ENCODE results near the gene SPNS3. TPM values are rescaled to one million over a fixed set of nuclear protein-coding genes. Genes with fewer than 3 reads are reported as not detected.

The SPNS3 gene
- total RNA-seq, 1 experiment from 2014 or later: 2.1 TPM

DNA sequence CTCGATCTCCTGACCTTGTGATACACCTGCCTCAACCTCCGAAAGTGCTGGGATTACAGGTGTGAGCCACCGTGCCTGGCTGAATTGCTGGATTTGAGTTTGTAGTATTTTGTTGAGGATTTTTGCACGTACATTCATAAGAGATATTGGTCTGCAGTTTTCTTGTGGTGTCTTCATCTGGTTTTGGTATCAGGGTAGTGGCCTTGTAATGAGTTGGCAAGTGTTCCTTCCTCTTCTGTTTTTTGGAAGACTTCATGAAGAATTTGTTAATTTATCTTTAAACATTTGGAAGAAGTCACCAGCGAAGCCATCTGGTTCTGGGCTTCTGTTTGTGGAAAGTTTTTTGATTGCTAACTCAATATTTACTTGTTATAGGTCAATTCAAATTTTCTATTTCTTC lies 26.9 kb downstream of the SPNS3 start:
- no peak overlapping the region for H3K4me3 Mint-ChIP-seq (ENCODE audit: low read depth, unreplicated experiment)
- no TSS peak for BruUV-seq (replicated peaks)
- TF ChIP-seq, protein P1, sequence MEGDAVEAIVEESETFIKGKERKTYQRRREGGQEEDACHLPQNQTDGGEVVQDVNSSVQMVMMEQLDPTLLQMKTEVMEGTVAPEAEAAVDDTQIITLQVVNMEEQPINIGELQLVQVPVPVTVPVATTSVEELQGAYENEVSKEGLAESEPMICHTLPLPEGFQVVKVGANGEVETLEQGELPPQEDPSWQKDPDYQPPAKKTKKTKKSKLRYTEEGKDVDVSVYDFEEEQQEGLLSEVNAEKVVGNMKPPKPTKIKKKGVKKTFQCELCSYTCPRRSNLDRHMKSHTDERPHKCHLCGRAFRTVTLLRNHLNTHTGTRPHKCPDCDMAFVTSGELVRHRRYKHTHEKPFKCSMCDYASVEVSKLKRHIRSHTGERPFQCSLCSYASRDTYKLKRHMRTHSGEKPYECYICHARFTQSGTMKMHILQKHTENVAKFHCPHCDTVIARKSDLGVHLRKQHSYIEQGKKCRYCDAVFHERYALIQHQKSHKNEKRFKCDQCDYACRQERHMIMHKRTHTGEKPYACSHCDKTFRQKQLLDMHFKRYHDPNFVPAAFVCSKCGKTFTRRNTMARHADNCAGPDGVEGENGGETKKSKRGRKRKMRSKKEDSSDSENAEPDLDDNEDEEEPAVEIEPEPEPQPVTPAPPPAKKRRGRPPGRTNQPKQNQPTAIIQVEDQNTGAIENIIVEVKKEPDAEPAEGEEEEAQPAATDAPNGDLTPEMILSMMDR (IDR thresholded peaks at IDR 0.05; ENCODE audit: unreplicated experiment): no peak
- H3K36me3 Mint-ChIP-seq (ENCODE audit: insufficient read depth, unreplicated experiment): peaks cover 7% of the 10 kb centered on the region
- peaks cover 16% of the 10 kb centered on the region for H3K27me3 Mint-ChIP-seq (ENCODE audit: unreplicated experiment)
- no peak for DNase-seq
- no peaks in the 10 kb centered on the region for H3K4me1 Mint-ChIP-seq (ENCODE audit: low read depth, unreplicated experiment)
- no peak overlapping the region for H3K27ac Mint-ChIP-seq (ENCODE audit: unreplicated experiment)
- intact Hi-C loops (cut with micrococcal nuclease; ENCODE audit: unreplicated experiment): no loop called here
- H3K9me3 Mint-ChIP-seq (ENCODE audit: low read depth, unreplicated experiment): peaks cover 8% of the 10 kb centered on the region
- CTCF ChIA-PET: no interaction called here

DNA sequence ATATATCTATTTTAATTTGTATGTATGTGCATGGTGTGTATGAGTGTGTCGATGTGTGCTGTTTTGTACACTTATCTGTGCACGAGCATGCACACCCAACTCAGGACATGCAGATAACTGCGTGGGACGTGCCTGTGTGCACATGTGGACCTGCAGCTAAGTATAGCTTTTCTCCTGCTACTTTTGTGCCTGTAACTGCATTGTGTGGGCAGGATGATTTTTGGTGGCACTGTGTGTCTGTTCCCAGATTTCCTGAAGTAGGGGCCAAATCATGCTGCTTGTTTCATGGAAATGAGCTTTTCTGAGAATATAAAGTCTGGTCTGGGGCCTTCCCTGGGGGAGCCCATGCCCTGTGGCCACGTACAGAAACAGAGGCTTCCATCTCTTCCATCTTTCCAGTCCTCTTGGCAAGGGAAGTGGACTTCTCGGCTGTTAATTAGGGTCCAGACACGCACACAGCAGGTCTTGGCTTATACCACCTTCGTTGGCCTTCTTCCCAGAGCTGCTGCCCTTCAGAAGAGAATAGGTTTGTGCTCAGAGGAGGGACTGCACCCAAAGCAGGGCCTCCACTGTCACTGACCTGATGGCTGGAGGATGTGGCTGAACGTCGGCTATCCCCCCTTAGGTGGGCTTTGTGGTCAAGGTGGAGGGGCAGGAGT lies 30.2 kb downstream of the SPNS3 start:
- H3K4me1 Mint-ChIP-seq (ENCODE audit: low read depth, unreplicated experiment): no peaks in the 10 kb centered on the region
- TF ChIP-seq, protein P1 (IDR thresholded peaks at IDR 0.05; ENCODE audit: unreplicated experiment): no peak
- BruUV-seq (replicated peaks): no TSS peak
- H3K36me3 Mint-ChIP-seq (ENCODE audit: insufficient read depth, unreplicated experiment): peaks cover 7% of the 10 kb centered on the region
- H3K4me3 Mint-ChIP-seq (ENCODE audit: low read depth, unreplicated experiment): no peak overlapping the region
- DNase-seq: no peak
- H3K27ac Mint-ChIP-seq (ENCODE audit: unreplicated experiment): no peak overlapping the region
- CTCF ChIA-PET: no interaction called here
- peaks cover 8% of the 10 kb centered on the region for H3K9me3 Mint-ChIP-seq (ENCODE audit: low read depth, unreplicated experiment)
- intact Hi-C loops (cut with micrococcal nuclease; ENCODE audit: unreplicated experiment): no loop called here
- H3K27me3 Mint-ChIP-seq (ENCODE audit: unreplicated experiment): peaks cover 2% of the 10 kb centered on the region

DNA sequence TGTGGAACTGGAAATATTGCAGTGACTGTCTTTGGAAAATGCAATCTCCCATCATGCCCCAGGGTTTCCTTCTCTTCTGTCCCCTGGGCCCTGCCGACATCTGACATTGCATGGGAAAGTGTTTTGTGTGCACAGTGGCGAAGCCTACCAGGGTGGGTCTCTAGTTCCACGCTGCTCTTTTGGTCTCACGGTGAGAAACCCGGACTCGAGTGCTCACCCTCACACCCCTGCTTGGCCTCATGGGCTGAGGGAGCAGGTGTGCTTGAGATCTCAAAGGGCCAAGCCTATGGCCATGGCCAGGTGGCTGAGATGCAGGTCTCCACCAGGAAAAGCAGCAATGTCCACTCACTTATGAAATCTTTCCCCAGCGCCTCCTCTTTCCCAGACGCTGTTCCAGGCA lies 32.0 kb downstream of the SPNS3 start:
- H3K4me3 Mint-ChIP-seq (ENCODE audit: low read depth, unreplicated experiment): no peak overlapping the region
- no peaks in the 10 kb centered on the region for H3K36me3 Mint-ChIP-seq (ENCODE audit: insufficient read depth, unreplicated experiment)
- intact Hi-C loops (cut with micrococcal nuclease; ENCODE audit: unreplicated experiment): no loop called here
- no peak for DNase-seq
- H3K9me3 Mint-ChIP-seq (ENCODE audit: low read depth, unreplicated experiment): peaks cover 4% of the 10 kb centered on the region
- BruUV-seq (replicated peaks): no TSS peak
- CTCF ChIA-PET: no interaction called here
- H3K4me1 Mint-ChIP-seq (ENCODE audit: low read depth, unreplicated experiment): no peaks in the 10 kb centered on the region
- TF ChIP-seq, protein P1 (IDR thresholded peaks at IDR 0.05; ENCODE audit: unreplicated experiment): no peak
- no peaks in the 10 kb centered on the region for H3K27me3 Mint-ChIP-seq (ENCODE audit: unreplicated experiment)
- no peak overlapping the region for H3K27ac Mint-ChIP-seq (ENCODE audit: unreplicated experiment)

DNA sequence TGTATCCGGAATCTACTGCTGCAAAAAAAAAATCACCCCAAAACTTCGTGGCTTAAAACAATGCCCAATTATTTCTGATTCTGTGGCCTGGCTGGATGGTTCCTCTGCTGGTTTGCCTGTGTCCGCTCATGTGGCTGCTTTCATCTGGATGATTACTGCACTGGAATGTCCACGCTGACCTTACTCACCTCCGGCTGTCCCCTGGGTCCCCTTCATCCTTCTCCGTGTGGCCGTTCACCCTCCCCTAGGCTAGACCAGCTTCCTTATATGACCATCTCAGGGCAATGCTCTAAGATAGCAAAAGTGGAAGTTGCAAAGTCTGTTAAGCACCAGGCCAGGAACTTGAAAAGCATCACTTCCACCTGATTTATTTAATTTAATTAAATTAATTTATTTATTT lies 33.5 kb downstream of the SPNS3 start:
- BruUV-seq (replicated peaks): no TSS peak
- Mint-ChIP-seq H3K27ac (ENCODE audit: unreplicated experiment) (no peak overlapping the region), H3K36me3 (ENCODE audit: insufficient read depth, unreplicated experiment) (no peaks in the 10 kb centered on the region), H3K9me3 (ENCODE audit: low read depth, unreplicated experiment) (no peaks in the 10 kb centered on the region), H3K4me3 (ENCODE audit: low read depth, unreplicated experiment) (no peak overlapping the region), H3K27me3 (ENCODE audit: unreplicated experiment) (no peaks in the 10 kb centered on the region), H3K4me1 (ENCODE audit: low read depth, unreplicated experiment) (no peaks in the 10 kb centered on the region)
- intact Hi-C loops (cut with micrococcal nuclease; ENCODE audit: unreplicated experiment): no loop called here
- TF ChIP-seq, protein P1 (IDR thresholded peaks at IDR 0.05; ENCODE audit: unreplicated experiment): no peak
- no peak for DNase-seq
- CTCF ChIA-PET: no interaction called here
